Esophagus muscularis mucosa (tissue), 3 donors: ENCODE results near the gene BAHCC1.

Experiments used
- CTCF ChIP-seq, 3 experiments: fragments of 200-600 bp in 2 of 3; fragments of 450-650 bp in 1 of 3; sonication (generic) in 2 of 3; IDR thresholded peaks; one replicate each; pipeline ENCODE4 v1.5.1; 2017 to 2019; ENCODE audit warnings: antibody characterized with exemption in 3 of 3, mild to moderate bottlenecking in 2 of 3, moderate library complexity in 1 of 3
- POLR2A ChIP-seq: fragments of 450-650 bp; IDR thresholded peaks from one replicate; pipeline ENCODE4 v1.6.1; 2017; ENCODE audit warnings: antibody characterized with exemption, moderate library complexity, mild to moderate bottlenecking, low read depth
- POLR2AphosphoS5 ChIP-seq, 2 donors: sonication (generic); formaldehyde crosslinking; IDR thresholded peaks; one replicate each; pipeline ENCODE4 v1.6.1; 2017; ENCODE audit warnings: antibody characterized with exemption in 2 of 2

GRCh38 chr17:81390029-81390872, 5.0 kb upstream of the BAHCC1 start:
- no peak for TF ChIP-seq CTCF (IDR thresholded peaks at IDR 0.05)
- no peak for TF ChIP-seq POLR2A
- TF ChIP-seq POLR2AphosphoS5 (IDR thresholded peaks at IDR 0.05): no peak
